WERI-Rb-1 (cell line): ENCODE results near the gene TXNRD2.

Experiments used
- DNase-seq: peaks from one replicate; pipeline ENCODE4 v3.0.0-alpha.2; 2020
- H3K27ac ChIP-seq: fragments of 250-450 bp; sonication (Bioruptor Pico); 2 replicates; pipeline ENCODE4 v1.5.1; 2020; ENCODE audit warnings: mild to moderate bottlenecking, moderate library complexity
- H3K27me3 ChIP-seq: fragments of 250-450 bp; sonication (Bioruptor Pico); 2 replicates; pipeline ENCODE4 v1.5.1; 2021; ENCODE audit warnings: mild to moderate bottlenecking, low read depth, moderate library complexity; ENCODE audit not compliant: insufficient read depth, severe bottlenecking
- H3K36me3 ChIP-seq: fragments of 250-450 bp; sonication (Bioruptor Pico); 2 replicates; pipeline ENCODE4 v1.5.1; 2020; ENCODE audit warnings: mild to moderate bottlenecking, moderate library complexity
- H3K4me3 ChIP-seq: 2 replicates; pipeline ENCODE4 v1.5.1; 2011; ENCODE audit warnings: low read depth, mild to moderate bottlenecking, control low read depth, low read length
- H3K9me3 ChIP-seq: fragments of 250-450 bp; sonication (Bioruptor Pico); 2 replicates; pipeline ENCODE4 v1.5.1; 2021; ENCODE audit warnings: mild to moderate bottlenecking, moderate library complexity; ENCODE audit not compliant: severe bottlenecking
- CTCF ChIP-seq: IDR thresholded peaks from 2 replicates; pipeline ENCODE4 v1.5.1; 2011; ENCODE audit warnings: low read depth, mild to moderate bottlenecking, control low read depth, inconsistent platforms, low read length

TXNRD2 gene

GRCh38 chr22:19843107-19843856 lies 98.3 kb downstream of the TXNRD2 start:
- H3K4me3 ChIP-seq, result peak overlapping the region; percentile 10
- H3K36me3 ChIP-seq, result 0 out of 2 replicates have a peak, but pooled peaks cover 3% of the 10 kb centered on the region
- TF ChIP-seq CTCF, result no peak
- H3K27me3 ChIP-seq, result no peaks in the 10 kb centered on the region
- peak; percentile 81 for DNase-seq
- H3K9me3 ChIP-seq, result no peaks in the 10 kb centered on the region
- H3K27ac ChIP-seq, result peak overlapping the region; percentile 77

GRCh38 chr22:19842393-19843106 lies 99.1 kb downstream of the TXNRD2 start:
- 0 out of 2 replicates have a peak, but pooled peaks cover 3% of the 10 kb centered on the region for H3K36me3 ChIP-seq
- no peak for DNase-seq
- no peaks in the 10 kb centered on the region for H3K9me3 ChIP-seq
- H3K4me3 ChIP-seq, result peak overlapping the region; percentile 10
- no peak for TF ChIP-seq CTCF
- peak overlapping the region; percentile 77 for H3K27ac ChIP-seq
- no peaks in the 10 kb centered on the region for H3K27me3 ChIP-seq

- no peak for TF ChIP-seq CTCF
- H3K27me3 ChIP-seq, result no peaks in the 10 kb centered on the region
- no peak overlapping the region for H3K4me3 ChIP-seq
- 0 out of 2 replicates have a peak, but pooled peaks cover 3% of the 10 kb centered on the region for H3K36me3 ChIP-seq
- no peaks in the 10 kb centered on the region for H3K9me3 ChIP-seq
- no peak for DNase-seq
- H3K27ac ChIP-seq, result peak overlapping the region; percentile 77; the same call in 1 of the 2 replicates
Measured at GRCh38 chr22:19841641-19842392, 99.8 kb downstream of the TXNRD2 start.

GRCh38 chr22:19840955-19841640 lies 100.5 kb downstream of the TXNRD2 start:
- no peak for DNase-seq
- H3K36me3 ChIP-seq, result 0 out of 2 replicates have a peak, but pooled peaks cover 3% of the 10 kb centered on the region
- H3K27me3 ChIP-seq, result no peaks in the 10 kb centered on the region
- no peak overlapping the region for H3K27ac ChIP-seq
- TF ChIP-seq CTCF, result no peak
- no peak overlapping the region for H3K4me3 ChIP-seq
- no peaks in the 10 kb centered on the region for H3K9me3 ChIP-seq

- Histone ChIP-seq H3K4me3 (no peak overlapping the region), H3K27me3 (no peaks in the 10 kb centered on the region), H3K36me3 (0 out of 2 replicates have a peak, but pooled peaks cover 3% of the 10 kb centered on the region), H3K9me3 (no peaks in the 10 kb centered on the region), H3K27ac (no peak overlapping the region)
- DNase-seq, result no peak
- TF ChIP-seq CTCF, result no peak
Measured at GRCh38 chr22:19840059-19840458, 101.6 kb downstream of the TXNRD2 start.
